ENCODE measurements around the gene BBS1. TPM values are rescaled to one million over a fixed set of nuclear protein-coding genes. Genes with fewer than 3 reads are reported as not detected.
"Not testable (repeated sequence)": the region's sequence is repeated elsewhere in the genome, so short reads cannot be mapped to it uniquely, and the experiment has no call there.

Gene BBS1
- total RNA-seq, 2 donors from 2014 or later = 49.0 to 58.0 TPM

- Histone ChIP-seq H3K4me3 (no peak overlapping the region), H3K27me3 (no peaks in the 10 kb centered on the region), H3K36me3 (replicated peaks in 1 of 2; ENCODE audit: insufficient read depth in 1 of 2, low read depth in 2 of 2) (peaks cover 0 to 8% of the 10 kb centered on the region in 2 donors), H3K4me1 (peaks cover 5% of the 10 kb centered on the region), H3K9me3 (no peaks in the 10 kb centered on the region), H3K27ac (no peak overlapping the region)
- DNase-seq (no peak), ATAC-seq (no peak)
- intact Hi-C loops (cut with DNase I) = no loop called here
- no peak for TF ChIP-seq POLR2A (IDR thresholded peaks at IDR 0.05)
- TF ChIP-seq, protein P1, sequence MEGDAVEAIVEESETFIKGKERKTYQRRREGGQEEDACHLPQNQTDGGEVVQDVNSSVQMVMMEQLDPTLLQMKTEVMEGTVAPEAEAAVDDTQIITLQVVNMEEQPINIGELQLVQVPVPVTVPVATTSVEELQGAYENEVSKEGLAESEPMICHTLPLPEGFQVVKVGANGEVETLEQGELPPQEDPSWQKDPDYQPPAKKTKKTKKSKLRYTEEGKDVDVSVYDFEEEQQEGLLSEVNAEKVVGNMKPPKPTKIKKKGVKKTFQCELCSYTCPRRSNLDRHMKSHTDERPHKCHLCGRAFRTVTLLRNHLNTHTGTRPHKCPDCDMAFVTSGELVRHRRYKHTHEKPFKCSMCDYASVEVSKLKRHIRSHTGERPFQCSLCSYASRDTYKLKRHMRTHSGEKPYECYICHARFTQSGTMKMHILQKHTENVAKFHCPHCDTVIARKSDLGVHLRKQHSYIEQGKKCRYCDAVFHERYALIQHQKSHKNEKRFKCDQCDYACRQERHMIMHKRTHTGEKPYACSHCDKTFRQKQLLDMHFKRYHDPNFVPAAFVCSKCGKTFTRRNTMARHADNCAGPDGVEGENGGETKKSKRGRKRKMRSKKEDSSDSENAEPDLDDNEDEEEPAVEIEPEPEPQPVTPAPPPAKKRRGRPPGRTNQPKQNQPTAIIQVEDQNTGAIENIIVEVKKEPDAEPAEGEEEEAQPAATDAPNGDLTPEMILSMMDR (IDR thresholded peaks at IDR 0.05) = no peak
- WGBS, 2 donors = 88 to 95% methylated on average over 6 to 15 of the region's 16 CpGs
These were observed 28.9 kb downstream of the BBS1 start for GRCh38 chr11:66539170-66539869.

GRCh38 chr11:66539870-66540213 is 29.4 kb downstream of the BBS1 start:
- peaks cover 8% of the 10 kb centered on the region for H3K4me1 ChIP-seq
- no peak overlapping the region for H3K4me3 ChIP-seq
- H3K27ac ChIP-seq = no peak overlapping the region
- no peaks in the 10 kb centered on the region for H3K9me3 ChIP-seq
- WGBS, 2 donors = 93 to 96% methylated on average over 7 to 10 of the region's 10 CpGs
- H3K36me3 ChIP-seq (replicated peaks in 1 of 2; ENCODE audit: insufficient read depth in 1 of 2, low read depth in 2 of 2) = peaks cover 0 to 8% of the 10 kb centered on the region in 2 donors
- H3K27me3 ChIP-seq = no peaks in the 10 kb centered on the region
- intact Hi-C loops (cut with DNase I) = no loop called here
- DNase-seq (no peak), ATAC-seq (no peak)
- no peak for TF ChIP-seq POLR2A (IDR thresholded peaks at IDR 0.05)
- TF ChIP-seq, protein P1 (IDR thresholded peaks at IDR 0.05) = no peak

GRCh38 chr11:66540598-66540997 is 30.2 kb downstream of the BBS1 start:
- peaks cover 14% of the 10 kb centered on the region for H3K4me1 ChIP-seq
- intact Hi-C loops (cut with DNase I); H3K4me3 ChIP-seq; H3K27ac ChIP-seq; DNase-seq; H3K36me3 ChIP-seq (replicated peaks in 1 of 2; ENCODE audit: insufficient read depth in 1 of 2, low read depth in 2 of 2); H3K27me3 ChIP-seq; H3K9me3 ChIP-seq; ATAC-seq: not testable (repeated sequence)
- WGBS, 2 donors = 78 to 86% methylated on average over 8 of the region's 8 CpGs

DNA sequence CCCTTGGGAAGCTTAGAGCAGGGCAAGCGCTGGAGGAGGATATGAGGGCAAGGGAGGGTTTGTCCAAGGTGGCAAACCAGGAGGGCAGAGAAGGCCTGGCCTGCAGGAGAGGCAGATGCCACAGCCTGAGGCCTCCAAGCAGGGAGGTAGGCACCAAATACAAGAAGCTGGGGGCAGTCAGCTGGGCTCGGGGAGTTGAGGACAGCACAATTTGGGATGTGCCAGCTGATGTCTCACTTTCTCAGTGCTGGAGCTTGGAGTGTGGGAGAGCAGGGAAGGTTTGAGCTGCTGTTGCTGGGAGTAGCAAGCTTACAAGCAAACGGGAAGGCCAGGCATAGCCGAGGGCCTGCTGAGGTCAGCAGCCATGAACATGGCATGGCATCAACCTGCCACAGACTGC is 31.5 kb downstream of the BBS1 start:
- ATAC-seq = no peak

DNA sequence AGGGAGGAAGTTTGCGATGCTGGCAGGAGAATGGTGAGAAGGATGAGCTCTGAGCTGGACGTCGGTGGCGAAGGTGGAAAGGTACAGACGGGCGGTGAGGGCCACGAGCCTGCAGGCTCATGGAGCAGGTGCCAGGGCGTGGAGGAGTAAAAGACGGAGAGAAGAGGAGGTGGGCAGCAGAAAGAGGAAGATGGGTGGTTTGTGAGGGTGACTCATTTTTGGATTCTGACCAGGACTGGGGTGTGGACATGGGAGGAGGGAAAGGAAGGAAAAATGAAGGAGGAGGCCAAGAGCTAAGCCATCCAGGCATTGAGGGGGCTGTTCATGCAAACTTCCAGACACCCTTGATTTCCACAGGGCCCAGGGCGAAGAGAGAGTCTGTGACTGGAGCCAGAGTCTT is 31.9 kb downstream of the BBS1 start:
- 87 to 88% methylated on average over 10 of the region's 10 CpGs for WGBS, 2 donors

More for the DNA sequence above, 31.5 kb downstream of the BBS1 start:
- no peak overlapping the region for H3K27ac ChIP-seq
- TF ChIP-seq, protein P1 (IDR thresholded peaks at IDR 0.05) = no peak
- TF ChIP-seq POLR2A (IDR thresholded peaks at IDR 0.05) = no peak
- no peak overlapping the region for H3K4me3 ChIP-seq
- H3K27me3 ChIP-seq = no peaks in the 10 kb centered on the region
- peaks cover 21% of the 10 kb centered on the region for H3K4me1 ChIP-seq
- intact Hi-C loops (cut with DNase I) = no loop called here
- H3K36me3 ChIP-seq (replicated peaks in 1 of 2; ENCODE audit: insufficient read depth in 1 of 2, low read depth in 2 of 2) = peaks cover 0 to 8% of the 10 kb centered on the region in 2 donors
- WGBS, 2 donors = 86 to 92% methylated on average over 4 of the region's 4 CpGs
- no peaks in the 10 kb centered on the region for H3K9me3 ChIP-seq
- no peak for DNase-seq

More for the DNA sequence above, 31.9 kb downstream of the BBS1 start:
- H3K27ac ChIP-seq = no peak overlapping the region
- no peak overlapping the region for H3K4me3 ChIP-seq
- DNase-seq = no peak
- TF ChIP-seq POLR2A (IDR thresholded peaks at IDR 0.05) = no peak
- TF ChIP-seq, protein P1 (IDR thresholded peaks at IDR 0.05) = no peak
- H3K36me3 ChIP-seq (replicated peaks in 1 of 2; ENCODE audit: insufficient read depth in 1 of 2, low read depth in 2 of 2) = peaks cover 0 to 8% of the 10 kb centered on the region in 2 donors
- no peak for ATAC-seq
- H3K9me3 ChIP-seq = no peaks in the 10 kb centered on the region
- intact Hi-C loops (cut with DNase I) = no loop called here
- peaks cover 21% of the 10 kb centered on the region for H3K4me1 ChIP-seq
- no peaks in the 10 kb centered on the region for H3K27me3 ChIP-seq

All from body of pancreas (tissue), 4 donors.